Fibroblast of the conjunctiva (primary cell): Measurements from ENCODE around the gene HEPACAM2.

Source experiments
- DNase-seq: peaks from one replicate; pipeline ENCODE4 v3.0.0-alpha.2; 2010; ENCODE audit warnings: low read depth

Gene HEPACAM2

DNA sequence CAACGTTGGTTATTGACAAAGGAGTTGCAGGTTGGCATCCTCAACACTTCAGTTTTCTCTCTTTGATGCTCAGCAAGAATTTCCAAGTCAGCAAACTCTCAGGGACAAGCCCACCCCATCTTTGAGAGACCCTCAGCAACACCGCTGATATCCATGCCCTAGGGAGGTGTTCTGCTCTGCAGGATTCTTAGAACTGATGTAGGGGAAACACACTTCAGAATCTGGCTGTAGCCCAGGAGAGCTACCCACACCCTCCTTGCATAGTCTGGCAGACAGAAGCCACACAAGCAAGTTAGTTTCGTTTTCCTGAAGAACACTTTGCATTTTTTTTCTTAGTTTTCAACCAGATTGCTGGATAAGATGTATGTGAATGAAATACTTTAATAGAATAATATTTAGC lies 78.9 kb downstream of the HEPACAM2 start:
- peak; percentile 48 for DNase-seq

DNA sequence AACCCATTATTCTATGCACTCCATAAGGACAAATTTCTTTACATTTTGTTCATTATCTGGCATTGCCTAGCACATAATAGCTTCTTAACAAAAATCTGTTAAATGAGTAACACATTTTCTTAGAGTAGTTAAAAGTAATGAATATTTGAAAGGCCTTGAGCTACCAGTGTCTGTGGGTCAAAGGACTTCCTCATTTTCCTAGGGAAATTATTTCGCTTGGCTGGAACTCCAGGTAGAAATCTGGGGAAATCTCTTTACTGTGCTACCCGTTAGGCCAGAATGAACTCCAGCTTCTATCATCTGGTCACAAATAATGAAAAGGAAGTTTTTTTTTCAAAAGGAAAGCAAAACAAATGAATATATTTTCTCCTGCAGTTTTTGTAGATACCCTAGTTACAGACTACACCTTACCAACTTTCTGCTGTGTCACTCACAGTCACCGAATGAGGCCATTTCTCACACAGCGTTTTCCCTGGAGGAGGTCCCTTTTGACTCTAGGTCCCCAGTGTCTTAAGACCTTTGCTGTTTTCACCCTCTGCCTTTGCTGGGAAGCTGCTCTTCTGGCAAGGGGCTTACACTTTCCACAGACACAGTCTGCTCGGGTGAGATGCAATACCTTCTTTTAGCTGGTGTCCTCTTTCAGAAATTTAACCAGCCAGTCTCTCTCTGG lies 79.7 kb downstream of the HEPACAM2 start:
- no peak for DNase-seq

GRCh38 chr7:93146036-93146435 lies 80.2 kb downstream of the HEPACAM2 start:
- no peak for DNase-seq

DNA sequence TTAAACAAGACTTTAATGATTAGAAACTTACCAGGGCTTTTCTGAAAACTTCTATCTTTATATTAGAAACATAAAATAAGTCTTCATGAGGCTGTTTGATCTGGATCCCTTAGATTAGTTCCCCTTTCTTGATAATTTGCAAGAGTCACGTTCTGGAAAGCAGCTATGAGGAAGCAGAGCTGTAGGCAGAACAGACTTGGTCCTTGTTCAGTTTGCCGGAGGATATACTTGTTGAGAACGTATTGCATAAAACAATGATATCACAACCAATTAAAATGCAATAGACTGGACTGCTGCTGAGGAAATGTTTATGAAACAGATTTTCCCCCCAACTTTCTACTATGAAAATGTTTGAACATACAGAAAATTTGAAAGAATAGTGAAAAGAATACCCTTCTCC lies 80.9 kb downstream of the HEPACAM2 start:
- DNase-seq = no peak

DNA sequence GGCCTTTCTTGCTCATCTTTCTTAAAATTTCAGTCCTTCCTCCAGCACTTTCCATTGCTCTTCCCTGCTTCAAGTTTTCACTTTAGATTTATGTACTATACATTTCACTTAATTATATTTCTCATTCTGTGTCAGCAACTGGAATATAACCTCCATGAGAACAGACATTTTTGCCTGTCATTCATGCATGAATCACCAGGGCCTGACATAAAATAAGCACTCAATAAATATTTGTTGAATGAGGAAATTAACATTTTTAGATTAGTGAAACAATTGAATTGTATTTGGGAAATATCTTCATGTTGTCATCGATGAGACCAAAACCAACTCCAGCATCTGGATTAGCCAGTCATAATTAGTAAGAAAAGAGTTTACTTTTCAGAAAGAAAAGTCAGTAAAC lies 84.1 kb downstream of the HEPACAM2 start:
- no peak for DNase-seq

GRCh38 chr7:93140582-93141191 lies 85.6 kb downstream of the HEPACAM2 start:
- DNase-seq = no peak

- no peak for DNase-seq
Measured at GRCh38 chr7:93138576-93138975, 87.7 kb downstream of the HEPACAM2 start.
